GM18517 (cell line): ENCODE measurements around the gene TLR1.
"Not testable (repeated sequence)": the region's sequence is repeated elsewhere in the genome, so short reads cannot be mapped to it uniquely, and the experiment has no call there.

Experiments
- ATAC-seq: cut with Tn5 transposase; IDR thresholded peaks from one replicate; pipeline ENCODE4 v1.9.1; 2021; ENCODE audit warnings: mild to moderate bottlenecking, moderate library complexity; ENCODE audit not compliant: unreplicated experiment

The TLR1 gene

GRCh38 chr4:38804654-38805295 lies at the start of gene TLR1:
TLR1 (minus strand) TSS chr4:38804791; CDS start chr4:38798831, 5,960 bp downstream.
- ATAC-seq: peak; percentile 34

GRCh38 chr4:38846015-38846414 lies 41.4 kb upstream of the TLR1 start:
- no peak for ATAC-seq

- no peak for ATAC-seq
Measured at GRCh38 chr4:38842994-38843393, 38.4 kb upstream of the TLR1 start.

- no peak for ATAC-seq
Measured at GRCh38 chr4:38837849-38838248, 33.3 kb upstream of the TLR1 start.

- ATAC-seq: no peak
Measured at GRCh38 chr4:38837334-38837733, 32.7 kb upstream of the TLR1 start.

- ATAC-seq: no peak
Measured at GRCh38 chr4:38834570-38834969, 30.0 kb upstream of the TLR1 start.

GRCh38 chr4:38832624-38833528 lies 28.3 kb upstream of the TLR1 start:
- ATAC-seq: no peak

GRCh38 chr4:38832206-38832605 lies 27.6 kb upstream of the TLR1 start:
- no peak for ATAC-seq

GRCh38 chr4:38831653-38832052 lies 27.1 kb upstream of the TLR1 start:
- no peak for ATAC-seq

- ATAC-seq: no peak
Measured at GRCh38 chr4:38829237-38829636, 24.6 kb upstream of the TLR1 start.

GRCh38 chr4:38823766-38824165 lies 19.2 kb upstream of the TLR1 start:
- ATAC-seq: no peak

- no peak for ATAC-seq
Measured at GRCh38 chr4:38822748-38823303, 18.2 kb upstream of the TLR1 start.

GRCh38 chr4:38821739-38822138 lies 17.1 kb upstream of the TLR1 start:
- no peak for ATAC-seq

GRCh38 chr4:38820329-38821061 lies 15.9 kb upstream of the TLR1 start:
- ATAC-seq: peak; percentile 69

- ATAC-seq: no peak
Measured at GRCh38 chr4:38819569-38819968, 15.0 kb upstream of the TLR1 start.

- ATAC-seq: peak; percentile 41
Measured at GRCh38 chr4:38818441-38818976, 13.9 kb upstream of the TLR1 start.

GRCh38 chr4:38815885-38816782 lies 11.5 kb upstream of the TLR1 start:
- ATAC-seq: no peak

- no peak for ATAC-seq
Measured at GRCh38 chr4:38814386-38814785, 9.8 kb upstream of the TLR1 start.

GRCh38 chr4:38811297-38811696 lies 6.7 kb upstream of the TLR1 start:
- ATAC-seq: no peak

GRCh38 chr4:38807462-38807861 lies 2.9 kb upstream of the TLR1 start:
- ATAC-seq: not testable (repeated sequence)
